ENCODE results near the gene MCUB. TPM values are rescaled to one million over a fixed set of nuclear protein-coding genes. Genes with fewer than 3 reads are reported as not detected.
A peak's percentile ranks its signal among the peaks of the same experiment; 100 is the strongest.

Gene MCUB
- polyA plus RNA-seq, 2 of the 4 experiments (the other 2 are of a cell fraction), result 14.6 to 21.9 TPM

DNA sequence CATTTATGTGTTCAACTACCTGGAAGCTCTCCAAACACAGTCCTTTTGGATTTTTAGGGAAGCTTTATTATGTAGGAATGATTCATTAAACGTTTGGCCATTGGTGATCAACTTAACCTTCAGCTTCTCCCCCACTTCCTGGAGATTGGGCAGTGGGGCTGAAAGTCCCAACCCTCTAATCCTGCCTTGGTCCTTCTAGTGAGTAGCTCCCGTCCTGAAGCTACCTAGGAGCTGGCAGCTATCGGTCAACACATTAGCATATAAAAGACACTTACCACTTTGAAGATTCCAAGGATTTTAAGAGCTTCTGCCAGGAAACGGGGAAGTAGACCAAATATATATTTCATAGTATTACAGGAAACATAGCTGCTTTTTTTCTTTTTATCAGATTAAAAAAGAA, 69.7 kb downstream of the MCUB start:
- Histone ChIP-seq H3K9me3 (no peaks in the 10 kb centered on the region), H3K4me3 (no peak overlapping the region), H3K4me1 (peaks cover 28% of the 10 kb centered on the region), H3K27ac (no peak overlapping the region), H3K4me2 (no peak overlapping the region; the same call in 2 of the 3 replicates)
- TF ChIP-seq EHMT2 (IDR thresholded peaks at IDR 0.05; ENCODE audit: low read depth) (no peak), ESRRA (IDR thresholded peaks at IDR 0.05; ENCODE audit: borderline replicate concordance, low read length) (no peak), NR3C1 (IDR thresholded peaks at IDR 0.05) (no peak), PHF8 (IDR thresholded peaks at IDR 0.05; ENCODE audit: borderline replicate concordance, low read depth) (no peak), PBX3 (IDR thresholded peaks at IDR 0.05) (no peak)
- WGBS (ENCODE audit: missing lambda C conversion rate), result 69% methylated on average over 4 of the region's 4 CpGs
- ATAC-seq, result no peak
- DNase-seq (ENCODE audit: low read depth in 1 of 2, low spot score in 1 of 2), result no peak
- no peak for FAIRE-seq
- ChIA-PET CTCF (no interaction called here), POLR2A (no interaction called here)

DNA sequence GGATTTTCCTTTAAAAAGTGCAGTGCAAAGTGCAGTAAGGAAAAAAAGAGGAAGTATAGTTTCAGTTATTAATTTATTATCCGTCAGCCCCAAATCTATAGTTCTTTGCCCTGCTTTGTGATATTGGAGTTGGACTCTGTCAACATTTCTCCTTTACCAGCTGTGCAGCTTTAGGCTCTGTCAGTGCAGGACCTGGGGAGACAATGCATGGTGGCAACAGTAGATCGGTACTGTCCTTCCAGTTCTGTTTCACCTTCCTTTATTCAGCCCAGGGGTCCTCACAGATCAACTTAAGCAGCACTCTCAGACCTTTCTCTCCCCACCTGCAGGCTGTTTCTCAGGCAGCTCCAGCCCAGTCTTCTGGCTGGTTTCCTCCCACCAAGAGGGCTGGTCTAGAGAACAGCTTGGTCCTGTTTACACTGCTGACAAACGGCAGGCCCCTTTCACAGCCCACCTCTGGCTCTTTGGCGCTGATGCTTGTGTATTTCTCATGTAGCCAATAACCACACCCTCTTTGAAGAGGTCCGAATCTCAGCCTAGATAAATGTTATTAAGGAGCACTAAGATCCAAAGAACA, 71.6 kb downstream of the MCUB start:
- TF ChIP-seq HMGXB4 (CRISPR knock-in tag; IDR thresholded peaks at IDR 0.05; ENCODE audit: borderline replicate concordance), result no peak
- no peak for TF ChIP-seq RFX5 (IDR thresholded peaks at IDR 0.05)
- TF ChIP-seq RNF2 (IDR thresholded peaks at IDR 0.05; ENCODE audit: borderline replicate concordance, low read depth), result no peak
- TF ChIP-seq REST (IDR thresholded peaks at IDR 0.05), result no peak
- TF ChIP-seq FOSB (CRISPR knock-in tag; IDR thresholded peaks at IDR 0.05), result no peak
- no peak for TF ChIP-seq HOXB13 (CRISPR knock-in tag; IDR thresholded peaks at IDR 0.05; ENCODE audit: low read depth)
- TF ChIP-seq BCL3 (IDR thresholded peaks at IDR 0.05), result no peak
- no peak for TF ChIP-seq ZFP36 (IDR thresholded peaks at IDR 0.05; ENCODE audit: borderline replicate concordance, partially characterized antibody)
- TF ChIP-seq KDM5A (IDR thresholded peaks at IDR 0.05), result no peak
- TF ChIP-seq, protein P1, sequence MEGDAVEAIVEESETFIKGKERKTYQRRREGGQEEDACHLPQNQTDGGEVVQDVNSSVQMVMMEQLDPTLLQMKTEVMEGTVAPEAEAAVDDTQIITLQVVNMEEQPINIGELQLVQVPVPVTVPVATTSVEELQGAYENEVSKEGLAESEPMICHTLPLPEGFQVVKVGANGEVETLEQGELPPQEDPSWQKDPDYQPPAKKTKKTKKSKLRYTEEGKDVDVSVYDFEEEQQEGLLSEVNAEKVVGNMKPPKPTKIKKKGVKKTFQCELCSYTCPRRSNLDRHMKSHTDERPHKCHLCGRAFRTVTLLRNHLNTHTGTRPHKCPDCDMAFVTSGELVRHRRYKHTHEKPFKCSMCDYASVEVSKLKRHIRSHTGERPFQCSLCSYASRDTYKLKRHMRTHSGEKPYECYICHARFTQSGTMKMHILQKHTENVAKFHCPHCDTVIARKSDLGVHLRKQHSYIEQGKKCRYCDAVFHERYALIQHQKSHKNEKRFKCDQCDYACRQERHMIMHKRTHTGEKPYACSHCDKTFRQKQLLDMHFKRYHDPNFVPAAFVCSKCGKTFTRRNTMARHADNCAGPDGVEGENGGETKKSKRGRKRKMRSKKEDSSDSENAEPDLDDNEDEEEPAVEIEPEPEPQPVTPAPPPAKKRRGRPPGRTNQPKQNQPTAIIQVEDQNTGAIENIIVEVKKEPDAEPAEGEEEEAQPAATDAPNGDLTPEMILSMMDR (IDR thresholded peaks at IDR 0.05), result no peak
- no peak for TF ChIP-seq MAFK (IDR thresholded peaks at IDR 0.05; ENCODE audit: partially characterized antibody)
- TF ChIP-seq CHD2 (IDR thresholded peaks at IDR 0.05; ENCODE audit: low read length, partially characterized antibody), result no peak
- no peak for TF ChIP-seq SREBF2 (IDR thresholded peaks at IDR 0.05)
- no peak for TF ChIP-seq RAD21 (conservative IDR thresholded peaks at IDR 0.05 in 1 of 2, IDR thresholded peaks at IDR 0.05 in 1 of 2)
- no peak for TF ChIP-seq BHLHE40 (IDR thresholded peaks at IDR 0.05; ENCODE audit: low read depth, low read length)
- no peak for TF ChIP-seq FOXS1 (CRISPR knock-in tag; IDR thresholded peaks at IDR 0.05)
- no peak for TF ChIP-seq SMC3 (IDR thresholded peaks at IDR 0.05)
- TF ChIP-seq CEBPB (IDR thresholded peaks at IDR 0.05), result no peak
- Histone ChIP-seq H3K4me2 (peak overlapping the region; percentile 88), H3K27ac (peak overlapping the region; percentile 57 to 74; a peak in 5 of 6 replicates), H3K4me3 (no peak overlapping the region), H3K9me3 (no peaks in the 10 kb centered on the region), H3K4me1 (peaks cover 28% of the 10 kb centered on the region)
- ChIA-PET POLR2A (no interaction called here), CTCF (interaction anchor here (1.4 kb wide), 1 partner anchor 28 kb away, joined by 4 read pairs; no protein-coding TSS in a partner anchor)
- peak; percentile 93 to 95 for ATAC-seq
- peak; percentile 13 to 33 for DNase-seq (ENCODE audit: low read depth in 1 of 2, low spot score in 1 of 2)
- no peak for FAIRE-seq
- WGBS (ENCODE audit: missing lambda C conversion rate), result 17% methylated on average over 5 of the region's 5 CpGs

Data from A549 (cell line).